Trophoblast cell (in vitro differentiated cells and primary cell): ENCODE data around the gene BRAF.

Source experiments
- DNase-seq, 2 donors: peaks; one replicate each; pipeline ENCODE4 v3.0.0-alpha.2; 2016
- H2AFZ ChIP-seq: 2 replicates; pipeline ENCODE4 v1.6.1; 2013; ENCODE audit warnings: low read length, moderate library complexity, mild to moderate bottlenecking; ENCODE audit not compliant: insufficient read depth, poor library complexity
- H2AK5ac ChIP-seq: 2 replicates; pipeline ENCODE4 v1.6.1; 2013; ENCODE audit warnings: mild to moderate bottlenecking, low read length
- H2BK120ac ChIP-seq: 2 replicates; pipeline ENCODE4 v1.6.1; 2013; ENCODE audit warnings: low read length, mild to moderate bottlenecking, moderate library complexity; ENCODE audit not compliant: insufficient read depth, poor library complexity
- H2BK12ac ChIP-seq: 2 replicates; pipeline ENCODE4 v1.6.1; 2013; ENCODE audit warnings: mild to moderate bottlenecking, low read length, moderate library complexity
- H2BK5ac ChIP-seq: 2 replicates; pipeline ENCODE4 v1.6.1; 2013; ENCODE audit warnings: low read length, low read depth, moderate library complexity, mild to moderate bottlenecking; ENCODE audit not compliant: poor library complexity
- H3K14ac ChIP-seq: 2 replicates; pipeline ENCODE4 v1.6.1; 2013; ENCODE audit warnings: mild to moderate bottlenecking, low read length
- H3K18ac ChIP-seq: 2 replicates; pipeline ENCODE4 v1.6.1; 2013; ENCODE audit warnings: mild to moderate bottlenecking, low read length
- H3K23ac ChIP-seq: 2 replicates; pipeline ENCODE4 v1.6.1; 2013; ENCODE audit warnings: low read length
- H3K27ac ChIP-seq: 2 replicates; pipeline ENCODE4 v1.5.1; 2013; ENCODE audit warnings: low read depth, mild to moderate bottlenecking, inconsistent platforms, low read length, moderate library complexity
- H3K27me3 ChIP-seq: 2 replicates; pipeline ENCODE4 v1.6.1; 2013; ENCODE audit warnings: inconsistent platforms, mild to moderate bottlenecking, low read length, moderate library complexity; ENCODE audit not compliant: insufficient read depth
- H3K36me3 ChIP-seq, 2 experiments: 1 replicate in 1 of 2; 2 replicates in 1 of 2; pipeline ENCODE4 v1.6.1; 2013; ENCODE audit warnings: low read length in 2 of 2, mild to moderate bottlenecking in 2 of 2, moderate library complexity in 1 of 2; ENCODE audit not compliant: insufficient read depth in 2 of 2, control insufficient read depth in 1 of 2
- H3K4ac ChIP-seq: 2 replicates; pipeline ENCODE4 v1.6.1; 2013; ENCODE audit warnings: low read depth, mild to moderate bottlenecking, low read length, moderate library complexity
- H3K4me1 ChIP-seq, 2 experiments: 1 replicate in 1 of 2; 2 replicates in 1 of 2; pipeline ENCODE4 v1.6.1; 2013; ENCODE audit warnings: low read length in 2 of 2, mild to moderate bottlenecking in 2 of 2, moderate library complexity in 1 of 2; ENCODE audit not compliant: insufficient read depth in 2 of 2, control insufficient read depth in 1 of 2
- H3K4me2 ChIP-seq: 2 replicates; pipeline ENCODE4 v1.6.1; 2013; ENCODE audit warnings: inconsistent platforms, mild to moderate bottlenecking, low read length, moderate library complexity
- H3K4me3 ChIP-seq: 2 replicates; pipeline ENCODE4 v1.5.1; 2013; ENCODE audit warnings: mild to moderate bottlenecking, low read depth, low read length, inconsistent platforms
- H3K79me1 ChIP-seq: one replicate; pipeline ENCODE4 v1.6.1; 2013; ENCODE audit warnings: low read length
- H3K79me2 ChIP-seq: 2 replicates; pipeline ENCODE4 v1.6.1; 2013; ENCODE audit warnings: low read length, mild to moderate bottlenecking; ENCODE audit not compliant: control insufficient read depth, insufficient read depth, poor library complexity
- H3K9ac ChIP-seq: 2 replicates; pipeline ENCODE4 v1.6.1; 2013; ENCODE audit warnings: mild to moderate bottlenecking, low read length
- H3K9me3 ChIP-seq: 2 replicates; pipeline ENCODE4 v1.6.1; 2013; ENCODE audit warnings: low read depth, mild to moderate bottlenecking, control low read depth, inconsistent platforms, low read length; ENCODE audit not compliant: insufficient read depth
- H4K12ac ChIP-seq: 2 replicates; pipeline ENCODE4 v1.6.1; 2013; ENCODE audit warnings: low read depth, mild to moderate bottlenecking, low read length, moderate library complexity
- H4K8ac ChIP-seq: 2 replicates; pipeline ENCODE4 v1.6.1; 2013; ENCODE audit warnings: low read depth, mild to moderate bottlenecking, low read length, moderate library complexity
- H4K91ac ChIP-seq: one replicate; pipeline ENCODE4 v1.6.1; 2013; ENCODE audit warnings: low read depth, mild to moderate bottlenecking, low read length, moderate library complexity
- WGBS: extraction: QIAGEN DNeasy Blood & Tissue Kit; methylation state at CpG from one replicate; pipeline ENCODE4 v1.1.7; 2013; ENCODE audit warnings: missing lambda C conversion rate; ENCODE audit not compliant: insufficient read length, insufficient coverage; ENCODE audit errors: extremely low coverage; 5-methylcytosine and 5-hydroxymethylcytosine counted together

Gene BRAF

DNA sequence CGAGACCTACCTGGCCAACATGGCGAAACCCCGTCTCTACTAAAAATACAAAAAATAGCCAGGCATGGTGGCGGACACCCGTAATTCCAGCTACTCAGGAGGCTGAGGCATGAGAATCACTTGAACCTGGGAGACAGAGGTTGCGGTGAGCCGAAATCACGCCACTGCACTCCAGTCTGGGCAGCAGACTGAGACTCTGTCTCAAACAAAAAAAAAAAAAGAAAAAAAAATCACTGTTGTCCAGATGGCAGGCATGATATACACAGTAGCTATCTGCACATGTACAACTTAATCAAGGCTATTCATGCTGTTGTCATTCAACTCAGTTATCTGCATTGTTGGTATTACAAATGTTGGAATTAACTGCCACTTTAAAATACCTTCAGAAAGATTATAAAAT, 55.3 kb downstream of the BRAF start:
- no peak overlapping the region for H2AK5ac ChIP-seq
- H3K27ac ChIP-seq, result no peak overlapping the region
- no peaks in the 10 kb centered on the region for H3K27me3 ChIP-seq
- no CpG with 5 or more reads among the region's 8 CpGs for WGBS
- no peak overlapping the region for H3K4me3 ChIP-seq
- no peak overlapping the region for H2AFZ ChIP-seq
- H3K23ac ChIP-seq, result no peak overlapping the region
- no peak overlapping the region for H3K4me2 ChIP-seq
- no peak overlapping the region for H3K14ac ChIP-seq
- DNase-seq, result no peak
- H4K8ac ChIP-seq, result no peak overlapping the region
- peaks cover 0 to 1% of the 10 kb centered on the region in 2 experiments for H3K36me3 ChIP-seq
- H3K79me2 ChIP-seq, result no peaks in the 10 kb centered on the region
- no peak overlapping the region for H4K12ac ChIP-seq
- no peak overlapping the region for H3K9ac ChIP-seq
- H3K9me3 ChIP-seq, result no peaks in the 10 kb centered on the region
- no peak overlapping the region for H4K91ac ChIP-seq
- peak overlapping the region; percentile 14 for H3K18ac ChIP-seq
- no peak overlapping the region for H2BK120ac ChIP-seq
- H3K4ac ChIP-seq, result no peak overlapping the region
- no peak overlapping the region for H2BK5ac ChIP-seq
- H3K4me1 ChIP-seq, result peaks cover 1 to 2% of the 10 kb centered on the region in 2 experiments
- H3K79me1 ChIP-seq, result no peaks in the 10 kb centered on the region
- no peak overlapping the region for H2BK12ac ChIP-seq

DNA sequence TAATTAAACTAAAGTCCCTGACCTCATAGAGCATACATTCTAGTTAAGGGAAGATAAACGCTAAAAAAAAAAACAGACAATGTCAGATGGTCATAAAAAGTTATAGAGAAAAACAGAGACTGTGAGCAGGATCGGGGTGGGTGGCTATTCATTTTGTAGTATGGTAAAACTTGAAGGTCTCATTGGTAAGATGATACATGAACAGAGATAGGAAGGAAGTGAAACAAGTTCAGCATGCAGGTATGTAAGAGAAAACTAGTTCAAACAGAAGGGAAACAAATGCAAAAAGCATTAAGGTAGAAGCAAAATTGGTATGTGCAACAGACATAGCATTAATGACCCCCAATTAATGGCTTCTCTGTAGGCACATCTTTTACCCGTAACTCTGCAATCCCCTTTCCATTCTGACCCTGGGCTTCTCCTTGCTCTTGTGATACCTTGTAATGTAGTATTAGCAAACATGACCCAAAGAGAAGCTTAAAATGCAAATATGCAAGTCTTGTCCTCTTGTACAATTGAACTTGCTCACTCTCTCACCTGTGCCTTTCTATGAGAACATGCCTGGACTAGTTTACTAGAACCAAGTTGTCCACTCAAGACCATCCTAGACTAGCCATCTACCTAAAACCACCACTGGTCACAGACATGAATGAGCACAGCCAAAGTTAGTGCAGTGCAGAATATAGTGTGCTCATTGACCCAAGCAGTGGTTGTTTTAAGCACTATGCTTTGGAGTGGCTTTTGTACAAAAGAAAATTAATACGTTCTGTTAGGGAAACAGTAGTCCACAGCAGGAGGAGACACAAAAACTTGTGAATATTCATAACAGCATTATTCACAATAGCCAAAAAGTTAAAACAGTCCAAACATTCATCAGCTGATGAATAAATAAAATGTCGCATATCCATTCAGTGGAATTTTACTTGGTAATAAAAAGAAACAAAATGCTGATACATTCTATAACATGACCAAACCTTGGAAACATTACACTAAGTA, 57.0 kb downstream of the BRAF start:
- no peak for DNase-seq
- H2AFZ ChIP-seq, result no peak overlapping the region
- no peak overlapping the region for H4K91ac ChIP-seq
- H2BK5ac ChIP-seq, result no peak overlapping the region
- no peak overlapping the region for H3K27ac ChIP-seq
- no CpG with 5 or more reads among the region's 5 CpGs for WGBS
- H4K12ac ChIP-seq, result no peak overlapping the region
- H3K23ac ChIP-seq, result no peak overlapping the region
- peaks cover 0 to 2% of the 10 kb centered on the region in 2 experiments for H3K36me3 ChIP-seq
- H2BK12ac ChIP-seq, result no peak overlapping the region
- no peaks in the 10 kb centered on the region for H3K9me3 ChIP-seq
- H3K79me2 ChIP-seq, result no peaks in the 10 kb centered on the region
- no peaks in the 10 kb centered on the region for H3K27me3 ChIP-seq
- no peak overlapping the region for H3K14ac ChIP-seq
- H3K9ac ChIP-seq, result no peak overlapping the region
- H3K4me2 ChIP-seq, result no peak overlapping the region
- H2BK120ac ChIP-seq, result no peak overlapping the region
- peaks cover 1 to 2% of the 10 kb centered on the region in 2 experiments for H3K4me1 ChIP-seq
- no peak overlapping the region for H3K18ac ChIP-seq
- H3K4me3 ChIP-seq, result no peak overlapping the region
- H2AK5ac ChIP-seq, result no peak overlapping the region
- no peak overlapping the region for H3K4ac ChIP-seq
- no peaks in the 10 kb centered on the region for H3K79me1 ChIP-seq
- H4K8ac ChIP-seq, result no peak overlapping the region

DNA sequence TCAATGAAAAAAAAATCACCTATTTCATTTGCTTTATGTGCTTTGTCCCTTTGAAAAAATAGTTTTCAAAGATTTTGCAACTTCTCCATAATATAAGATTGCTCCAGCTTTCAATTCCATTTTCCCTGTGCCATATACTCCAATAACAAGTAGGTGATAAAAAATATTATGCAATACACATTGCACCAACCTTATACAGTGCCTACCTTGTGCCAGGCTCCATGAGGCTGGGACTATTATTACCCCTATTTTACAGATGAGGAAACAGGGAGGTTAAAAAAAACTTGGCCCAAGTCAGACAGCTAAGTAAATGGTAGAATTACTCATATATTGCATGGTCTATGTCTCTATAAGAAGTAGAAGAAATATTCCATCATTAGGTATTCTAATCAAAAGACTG, 57.8 kb downstream of the BRAF start:
- Histone ChIP-seq H3K4me3 (no peak overlapping the region), H3K9me3 (no peaks in the 10 kb centered on the region), H3K9ac (no peak overlapping the region), H2BK12ac (no peak overlapping the region), H3K14ac (no peak overlapping the region), H4K91ac (no peak overlapping the region), H2BK5ac (no peak overlapping the region), H3K27ac (no peak overlapping the region), H3K4me2 (no peak overlapping the region), H2AK5ac (no peak overlapping the region), H4K8ac (no peak overlapping the region), H3K4ac (no peak overlapping the region), H3K4me1 (peaks cover 1 to 2% of the 10 kb centered on the region in 2 experiments), H3K79me2 (no peaks in the 10 kb centered on the region), H3K18ac (no peak overlapping the region), H3K23ac (no peak overlapping the region), H3K36me3 (peaks cover 0 to 2% of the 10 kb centered on the region in 2 experiments), H2BK120ac (no peak overlapping the region), H3K27me3 (no peaks in the 10 kb centered on the region), H3K79me1 (no peaks in the 10 kb centered on the region), H2AFZ (no peak overlapping the region), H4K12ac (no peak overlapping the region)
- DNase-seq, result no peak

DNA sequence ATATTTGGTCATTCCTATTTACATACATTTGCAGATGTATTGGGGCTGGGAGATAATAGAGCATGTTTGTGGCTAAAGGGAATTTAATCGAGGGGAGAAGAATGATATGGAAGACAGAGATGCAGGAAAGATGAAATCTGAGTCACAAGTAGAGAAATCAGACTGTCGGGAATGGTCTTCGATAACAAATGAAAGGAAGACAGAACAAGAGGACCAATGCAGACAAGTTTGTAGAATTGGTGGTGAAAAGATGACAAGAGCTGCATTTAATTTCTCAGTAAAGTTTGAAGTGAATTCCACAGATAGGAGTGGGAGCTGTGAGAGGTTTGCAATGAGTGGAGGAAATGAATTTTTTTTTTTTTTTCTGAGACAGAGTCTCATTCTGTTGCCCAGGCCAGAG, 60.0 kb downstream of the BRAF start:
- Histone ChIP-seq H2BK5ac (no peak overlapping the region), H3K4me1 (peaks cover 1 to 2% of the 10 kb centered on the region in 2 experiments), H4K8ac (no peak overlapping the region), H3K9me3 (no peaks in the 10 kb centered on the region), H3K4ac (no peak overlapping the region), H3K23ac (no peak overlapping the region), H4K91ac (no peak overlapping the region), H2BK12ac (no peak overlapping the region), H3K14ac (no peak overlapping the region), H3K9ac (no peak overlapping the region), H3K18ac (no peak overlapping the region), H3K79me2 (no peaks in the 10 kb centered on the region), H3K4me3 (no peak overlapping the region), H2AFZ (no peak overlapping the region), H3K4me2 (no peak overlapping the region), H3K27ac (no peak overlapping the region), H3K27me3 (no peaks in the 10 kb centered on the region), H3K79me1 (no peaks in the 10 kb centered on the region), H4K12ac (no peak overlapping the region), H2AK5ac (no peak overlapping the region), H2BK120ac (no peak overlapping the region), H3K36me3 (peaks cover 0 to 2% of the 10 kb centered on the region in 2 experiments)
- WGBS, result 100% methylated on average over 1 of the region's 3 CpGs
- DNase-seq, result no peak
